Central memory CD8-positive, alpha-beta T cell (primary cell): ENCODE measurements around the gene CELSR1.
"Not testable (repeated sequence)": the region's sequence is repeated elsewhere in the genome, so short reads cannot be mapped to it uniquely, and the experiment has no call there.

Experiments used
- ATAC-seq: fragments of 150-1000 bp; cut with Tn5 transposase; replicated peaks from 2 replicates; pipeline ENCODE4 v1.10.0; 2022; ENCODE audit warnings: mild to moderate bottlenecking, moderate FRiP score, moderate number of reproducible peaks; ENCODE audit not compliant: poor library complexity, severe bottlenecking; ENCODE audit errors: extremely low read depth
- DNase-seq, 2 donors: peaks; one replicate each; pipeline ENCODE4 v3.0.0; 2021; ENCODE audit warnings: low spot score in 2 of 2
- H3K27ac Mint-ChIP-seq: one replicate; pipeline ENCODE4 v1.8.0; 2022; ENCODE audit warnings: low read depth, mild to moderate bottlenecking, moderate library complexity, mixed read lengths
- H3K27me3 Mint-ChIP-seq: one replicate; pipeline ENCODE4 v1.8.0; 2022; ENCODE audit warnings: mixed read lengths
- H3K36me3 Mint-ChIP-seq: one replicate; pipeline ENCODE4 v1.8.0; 2022; ENCODE audit warnings: mild to moderate bottlenecking, moderate library complexity, mixed read lengths; ENCODE audit not compliant: insufficient read depth
- H3K4me1 Mint-ChIP-seq: one replicate; pipeline ENCODE4 v1.8.0; 2022; ENCODE audit warnings: mixed read lengths
- H3K4me3 Mint-ChIP-seq: one replicate; pipeline ENCODE4 v1.8.0; 2022; ENCODE audit warnings: mild to moderate bottlenecking, moderate library complexity, mixed read lengths
- H3K9me3 Mint-ChIP-seq: one replicate; pipeline ENCODE4 v1.8.0; 2022; ENCODE audit warnings: mixed read lengths

Gene CELSR1

DNA sequence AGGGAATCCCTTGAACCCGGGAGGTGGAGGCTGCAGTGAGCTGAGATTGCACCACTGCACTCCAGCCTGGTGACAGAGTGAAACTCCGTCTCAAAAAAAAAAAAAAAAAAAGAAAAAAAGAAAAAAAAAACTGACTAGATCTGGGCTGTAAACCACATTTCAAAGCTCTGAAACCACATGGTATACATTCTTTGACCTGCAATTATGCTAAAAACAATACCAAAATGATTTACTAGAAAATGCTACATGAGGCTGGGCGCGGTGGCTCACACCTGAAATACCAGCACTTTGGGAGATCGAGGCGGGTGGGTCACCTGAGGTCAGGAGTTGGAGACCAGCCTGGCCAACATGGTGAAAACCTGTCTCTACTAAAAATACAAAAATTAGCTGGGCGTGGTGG is 133.5 kb downstream of the CELSR1 start:
- Mint-ChIP-seq H3K4me1 (peaks cover 21% of the 10 kb centered on the region), H3K4me3 (peak overlapping the region; percentile 7), H3K27ac (peak overlapping the region; percentile 51)
- peak; percentile 83 for ATAC-seq
- H3K27me3 Mint-ChIP-seq, H3K9me3 Mint-ChIP-seq, DNase-seq, H3K36me3 Mint-ChIP-seq: not testable (repeated sequence)

DNA sequence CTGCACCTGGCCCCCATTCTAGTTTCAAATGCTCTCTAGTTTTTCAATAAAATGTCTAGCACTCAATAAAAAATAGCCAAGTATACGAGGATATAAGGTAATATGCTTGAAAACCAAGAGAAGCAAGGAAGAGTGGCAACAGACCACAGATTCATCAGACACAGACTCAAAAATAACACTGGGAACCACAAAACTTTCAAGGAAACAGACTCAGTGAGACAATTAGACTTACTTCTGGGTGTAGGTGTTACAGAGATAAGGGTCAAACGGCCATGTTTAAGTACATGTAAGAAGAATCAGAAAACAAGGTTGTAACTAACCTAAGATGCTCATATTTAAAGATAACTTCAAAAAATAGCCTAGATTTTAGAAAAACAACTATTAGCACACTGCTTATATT is 134.9 kb downstream of the CELSR1 start:
- DNase-seq, result no peak

DNA sequence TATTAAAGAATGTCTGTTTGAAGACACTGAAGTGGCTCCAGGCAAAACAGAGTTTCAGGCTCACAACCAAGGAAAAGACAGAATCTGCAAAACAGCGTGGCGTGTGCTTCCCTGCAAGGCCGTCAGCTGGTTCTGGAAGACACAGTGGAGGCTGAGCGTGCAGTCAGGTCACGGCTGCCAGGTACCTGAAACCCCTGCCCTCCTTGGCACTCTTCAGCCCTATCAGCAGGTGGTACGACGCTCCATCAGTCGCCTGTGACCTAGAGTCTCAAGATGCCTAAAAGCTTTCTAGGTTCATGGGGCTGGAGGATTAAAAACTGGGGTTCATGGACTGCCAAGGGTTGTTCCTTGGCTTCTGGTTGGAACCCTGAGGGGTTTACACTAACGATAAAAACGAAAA is 136.1 kb downstream of the CELSR1 start:
- H3K4me3 Mint-ChIP-seq, result no peak overlapping the region

More for the DNA sequence above, 134.9 kb downstream of the CELSR1 start:
- H3K4me3 Mint-ChIP-seq, result no peak overlapping the region
- peaks cover 2% of the 10 kb centered on the region for H3K36me3 Mint-ChIP-seq
- ATAC-seq, result peak; percentile 38
- peaks cover 21% of the 10 kb centered on the region for H3K4me1 Mint-ChIP-seq
- no peaks in the 10 kb centered on the region for H3K27me3 Mint-ChIP-seq
- H3K9me3 Mint-ChIP-seq, result no peaks in the 10 kb centered on the region
- H3K27ac Mint-ChIP-seq, result no peak overlapping the region

GRCh38 chr22:46399251-46400024 is 138.0 kb downstream of the CELSR1 start:
- no peak for DNase-seq
- Mint-ChIP-seq H3K4me1 (peaks cover 21% of the 10 kb centered on the region), H3K27ac (no peak overlapping the region), H3K36me3 (peaks cover 2% of the 10 kb centered on the region), H3K27me3 (no peaks in the 10 kb centered on the region), H3K9me3 (no peaks in the 10 kb centered on the region), H3K4me3 (no peak overlapping the region)
- no peak for ATAC-seq

More for the DNA sequence above, 136.1 kb downstream of the CELSR1 start:
- Mint-ChIP-seq H3K27me3 (no peaks in the 10 kb centered on the region), H3K36me3 (peaks cover 2% of the 10 kb centered on the region), H3K4me1 (peaks cover 21% of the 10 kb centered on the region), H3K27ac (no peak overlapping the region), H3K9me3 (no peaks in the 10 kb centered on the region)
- DNase-seq (no peak), ATAC-seq (no peak)

DNA sequence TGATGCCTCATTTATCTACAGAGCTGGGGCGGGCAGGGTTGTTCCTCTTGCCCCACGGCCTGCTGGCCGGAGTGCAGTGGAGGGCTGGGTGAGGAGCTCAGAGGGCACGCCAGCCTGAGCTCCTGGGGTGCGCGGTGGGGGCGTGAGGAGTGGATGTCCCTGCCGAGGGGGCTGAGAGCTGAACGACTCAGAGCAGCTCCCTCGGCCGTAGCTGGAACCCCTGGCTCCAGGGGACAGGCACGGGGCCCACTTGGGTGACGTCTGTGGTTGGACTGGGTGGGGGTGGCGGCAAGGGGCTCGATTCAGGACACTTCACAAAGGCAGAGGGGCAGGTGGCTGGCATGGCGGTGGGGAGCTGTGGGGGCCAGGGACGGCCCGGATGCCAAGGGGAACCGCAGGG is 139.5 kb downstream of the CELSR1 start:
- DNase-seq (no peak), ATAC-seq (no peak)
- no peak overlapping the region for H3K27ac Mint-ChIP-seq
- H3K4me1 Mint-ChIP-seq, result peaks cover 14% of the 10 kb centered on the region
- no peaks in the 10 kb centered on the region for H3K36me3 Mint-ChIP-seq
- H3K27me3 Mint-ChIP-seq, result no peaks in the 10 kb centered on the region
- H3K4me3 Mint-ChIP-seq, result no peak overlapping the region
- no peaks in the 10 kb centered on the region for H3K9me3 Mint-ChIP-seq

DNA sequence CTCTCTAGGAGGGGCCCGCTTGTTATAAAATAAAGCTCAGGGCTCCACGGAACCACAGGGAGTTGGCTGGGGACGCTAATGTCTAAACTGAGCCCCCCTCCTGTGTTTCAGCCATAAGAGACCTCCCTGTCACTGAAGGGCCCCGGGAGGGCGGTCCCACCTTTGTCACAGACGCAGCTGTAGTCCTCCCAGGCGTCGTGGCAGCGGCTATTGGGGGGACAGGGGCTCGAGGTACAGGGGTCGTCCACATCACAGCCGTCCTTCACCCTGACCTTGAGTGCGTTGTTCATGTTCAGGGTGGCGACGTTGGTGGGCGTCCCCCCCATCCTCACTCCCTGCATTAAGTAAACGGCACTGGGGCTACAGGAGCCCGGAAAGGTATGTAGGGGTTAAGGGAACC is 139.9 kb downstream of the CELSR1 start:
- Mint-ChIP-seq H3K27ac (no peak overlapping the region), H3K4me1 (peaks cover 10% of the 10 kb centered on the region), H3K36me3 (no peaks in the 10 kb centered on the region), H3K27me3 (no peaks in the 10 kb centered on the region), H3K4me3 (no peak overlapping the region), H3K9me3 (no peaks in the 10 kb centered on the region)
- DNase-seq, result no peak
- no peak for ATAC-seq

DNA sequence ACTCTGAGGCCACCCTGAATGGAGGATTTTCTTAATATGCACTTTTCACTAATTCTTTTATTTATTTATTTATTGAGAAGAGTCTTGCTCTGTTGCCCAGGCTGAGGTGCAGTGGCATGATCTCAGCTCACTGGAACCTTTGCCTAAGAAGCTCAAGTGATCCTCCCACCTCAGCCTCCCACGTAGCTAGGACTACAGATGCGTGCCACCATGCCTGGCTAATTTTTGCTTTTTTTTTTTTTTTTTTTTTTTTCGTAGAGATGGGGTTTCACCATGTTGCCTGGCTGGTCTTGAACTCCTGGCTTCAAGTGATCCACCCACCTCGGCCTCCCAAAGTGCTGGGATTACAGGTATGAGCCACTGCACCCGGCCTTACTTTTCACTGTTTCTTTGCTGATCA is 140.4 kb downstream of the CELSR1 start:
- ATAC-seq, H3K4me3 Mint-ChIP-seq, H3K36me3 Mint-ChIP-seq, H3K4me1 Mint-ChIP-seq, DNase-seq, H3K9me3 Mint-ChIP-seq, H3K27me3 Mint-ChIP-seq, H3K27ac Mint-ChIP-seq: not testable (repeated sequence)

- ATAC-seq (no peak), DNase-seq (no peak)
- Mint-ChIP-seq H3K9me3 (no peaks in the 10 kb centered on the region), H3K27me3 (peaks cover 10% of the 10 kb centered on the region), H3K27ac (no peak overlapping the region), H3K36me3 (no peaks in the 10 kb centered on the region), H3K4me1 (peaks cover 6% of the 10 kb centered on the region), H3K4me3 (no peak overlapping the region)
These were observed 142.3 kb downstream of the CELSR1 start for GRCh38 chr22:46395145-46395544.

- no peak for ATAC-seq
These were observed 142.8 kb downstream of the CELSR1 start for GRCh38 chr22:46394622-46395021.

DNA sequence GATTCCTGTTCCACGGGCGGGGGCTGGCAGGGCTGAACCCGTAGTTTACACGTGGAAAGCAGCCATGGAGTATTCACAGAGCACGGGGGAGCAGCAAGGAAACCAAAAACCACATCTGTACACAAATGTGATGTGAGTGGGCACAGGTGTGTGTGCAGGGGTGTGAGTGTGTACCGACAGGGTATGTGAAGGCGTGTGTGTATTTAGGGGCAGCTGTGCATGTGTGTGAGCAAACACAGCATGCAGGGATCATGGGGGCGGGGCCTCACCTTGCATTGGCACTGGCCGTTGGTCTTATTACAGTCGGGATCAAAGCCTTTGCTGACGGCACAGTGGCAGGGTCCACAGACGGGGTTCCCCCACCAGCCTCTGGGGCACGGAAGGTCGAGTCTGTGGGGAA is 143.5 kb downstream of the CELSR1 start:
- Mint-ChIP-seq H3K9me3 (no peaks in the 10 kb centered on the region), H3K27me3 (peaks cover 10% of the 10 kb centered on the region), H3K4me1 (peaks cover 6% of the 10 kb centered on the region), H3K36me3 (no peaks in the 10 kb centered on the region), H3K27ac (peak overlapping the region; percentile 4), H3K4me3 (no peak overlapping the region)
- no peak for ATAC-seq
- DNase-seq, result no peak

More at GRCh38 chr22:46394622-46395021, 142.8 kb downstream of the CELSR1 start:
- H3K27ac Mint-ChIP-seq, result no peak overlapping the region
- H3K9me3 Mint-ChIP-seq, result no peaks in the 10 kb centered on the region
- no peaks in the 10 kb centered on the region for H3K36me3 Mint-ChIP-seq
- H3K27me3 Mint-ChIP-seq, result peaks cover 10% of the 10 kb centered on the region
- no peak overlapping the region for H3K4me3 Mint-ChIP-seq
- H3K4me1 Mint-ChIP-seq, result peaks cover 6% of the 10 kb centered on the region
- DNase-seq, result no peak

DNA sequence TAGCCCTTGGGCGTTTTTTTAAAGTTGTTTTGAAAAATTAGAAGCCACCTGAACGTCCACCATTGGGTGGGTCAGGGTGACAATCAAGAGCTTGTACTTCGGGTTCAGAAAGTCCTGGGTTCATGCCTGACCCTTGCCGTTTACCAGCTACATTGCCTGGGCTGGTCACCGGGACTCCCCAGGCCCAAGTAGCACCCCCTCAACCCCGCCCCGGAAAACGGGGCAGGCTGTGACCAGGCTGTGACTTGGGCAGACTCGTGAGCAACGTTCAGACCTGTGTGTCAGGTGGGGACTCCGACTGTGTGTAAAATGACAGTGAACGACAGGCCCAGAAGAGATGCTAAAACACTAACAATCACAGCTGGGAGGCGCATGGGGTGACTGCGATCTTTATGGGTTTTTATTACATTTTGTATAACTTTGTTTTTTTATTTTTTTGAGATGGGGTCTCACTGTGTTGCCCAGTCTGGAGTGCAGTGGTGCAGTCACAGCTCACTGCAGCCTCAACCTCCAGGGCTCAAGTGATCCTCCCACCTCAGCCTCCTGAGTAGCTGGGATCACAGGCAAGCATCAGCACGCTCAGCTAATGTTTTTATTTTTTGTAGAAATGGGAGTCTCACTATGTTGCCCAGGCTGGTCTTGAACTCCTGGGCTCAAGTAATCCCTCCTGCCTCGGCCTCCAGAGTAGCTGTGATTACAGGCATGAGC is 145.1 kb downstream of the CELSR1 start:
- Mint-ChIP-seq H3K4me3 (no peak overlapping the region), H3K9me3 (no peaks in the 10 kb centered on the region)
- no peak for ATAC-seq

GRCh38 chr22:46391486-46392136 is 145.8 kb downstream of the CELSR1 start:
- H3K27ac Mint-ChIP-seq, result no peak overlapping the region
- no peaks in the 10 kb centered on the region for H3K9me3 Mint-ChIP-seq
- DNase-seq, result no peak
- ATAC-seq, result no peak
- H3K27me3 Mint-ChIP-seq, result peaks cover 10% of the 10 kb centered on the region
- H3K36me3 Mint-ChIP-seq, result no peaks in the 10 kb centered on the region
- H3K4me1 Mint-ChIP-seq, result peaks cover 6% of the 10 kb centered on the region
- H3K4me3 Mint-ChIP-seq, result no peak overlapping the region

More for the DNA sequence above, 145.1 kb downstream of the CELSR1 start:
- H3K27ac Mint-ChIP-seq, result no peak overlapping the region
- no peak for DNase-seq
- peaks cover 10% of the 10 kb centered on the region for H3K27me3 Mint-ChIP-seq
- no peaks in the 10 kb centered on the region for H3K36me3 Mint-ChIP-seq
- peaks cover 6% of the 10 kb centered on the region for H3K4me1 Mint-ChIP-seq
